ENCODE results near the gene PPM1M. TPM values are rescaled to one million over a fixed set of nuclear protein-coding genes. Genes with fewer than 3 reads are reported as not detected.
A peak's percentile ranks its signal among the peaks of the same experiment; 100 is the strongest.

Gene PPM1M
- total RNA-seq, 6 experiments from 2014 or later = 2.8 to 7.1 (median 4.5) TPM

DNA sequence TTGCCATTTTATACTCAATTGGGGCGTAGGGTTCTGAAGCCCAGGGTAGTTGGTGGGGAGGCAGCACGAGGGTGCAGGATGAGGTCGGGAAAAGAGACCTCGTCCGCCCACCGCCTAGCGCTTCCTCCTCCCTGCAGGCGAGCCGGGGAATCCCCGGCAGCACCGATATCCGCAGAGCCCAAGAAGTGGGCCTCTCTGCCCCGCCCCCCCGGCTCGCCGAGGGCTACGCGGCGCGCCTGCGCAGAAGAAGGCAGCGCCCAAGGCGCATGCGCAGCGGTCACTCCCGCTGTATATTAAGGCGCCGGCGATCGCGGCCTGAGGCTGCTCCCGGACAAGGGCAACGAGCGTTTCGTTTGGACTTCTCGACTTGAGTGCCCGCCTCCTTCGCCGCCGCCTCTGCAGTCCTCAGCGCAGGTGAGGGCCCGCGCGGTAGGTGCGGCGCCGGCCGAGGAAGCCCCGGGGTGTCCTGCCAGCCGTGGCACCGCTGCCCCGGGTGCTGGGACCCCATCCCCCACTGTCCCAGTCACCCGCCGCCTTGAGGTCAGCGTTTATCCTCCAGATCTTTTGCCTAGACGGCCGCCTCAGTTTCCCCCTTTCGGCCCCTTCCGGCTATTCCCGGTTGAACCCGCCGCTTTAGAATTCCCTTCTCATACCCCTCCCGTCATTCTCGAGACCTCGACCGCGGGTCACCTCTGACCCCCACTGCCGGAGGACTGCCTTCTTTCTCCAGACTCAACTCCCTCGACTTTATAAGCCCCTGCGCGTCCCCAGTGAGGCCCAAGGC is 47.5 kb upstream of the PPM1M start, which contains the start of gene ALAS1:
TSS of gene ALAS1 (plus strand) at position 319 of the 784 bp plus-strand sequence. CDS start 1,082 bp downstream, outside the sequence.
- Histone ChIP-seq H3K36me3 (peaks cover 0 to 43% (median 10%) of the 10 kb centered on the region in 4 donors), H3K4me1 (peaks cover 0 to 44% (median 10%) of the 10 kb centered on the region in 4 donors), H3K27ac (peak within 1 kb of the TSS; percentile 94 to 99 (median 98)), H3K4me3 (peak within 1 kb of the TSS; percentile 86 to 97 (median 92)), H3K9me3 (no peaks in the 10 kb centered on the region), H3K27me3 (no peaks in the 10 kb centered on the region)
- TF ChIP-seq, protein P1, sequence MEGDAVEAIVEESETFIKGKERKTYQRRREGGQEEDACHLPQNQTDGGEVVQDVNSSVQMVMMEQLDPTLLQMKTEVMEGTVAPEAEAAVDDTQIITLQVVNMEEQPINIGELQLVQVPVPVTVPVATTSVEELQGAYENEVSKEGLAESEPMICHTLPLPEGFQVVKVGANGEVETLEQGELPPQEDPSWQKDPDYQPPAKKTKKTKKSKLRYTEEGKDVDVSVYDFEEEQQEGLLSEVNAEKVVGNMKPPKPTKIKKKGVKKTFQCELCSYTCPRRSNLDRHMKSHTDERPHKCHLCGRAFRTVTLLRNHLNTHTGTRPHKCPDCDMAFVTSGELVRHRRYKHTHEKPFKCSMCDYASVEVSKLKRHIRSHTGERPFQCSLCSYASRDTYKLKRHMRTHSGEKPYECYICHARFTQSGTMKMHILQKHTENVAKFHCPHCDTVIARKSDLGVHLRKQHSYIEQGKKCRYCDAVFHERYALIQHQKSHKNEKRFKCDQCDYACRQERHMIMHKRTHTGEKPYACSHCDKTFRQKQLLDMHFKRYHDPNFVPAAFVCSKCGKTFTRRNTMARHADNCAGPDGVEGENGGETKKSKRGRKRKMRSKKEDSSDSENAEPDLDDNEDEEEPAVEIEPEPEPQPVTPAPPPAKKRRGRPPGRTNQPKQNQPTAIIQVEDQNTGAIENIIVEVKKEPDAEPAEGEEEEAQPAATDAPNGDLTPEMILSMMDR (IDR thresholded peaks at IDR 0.05) = peak in 1 of 4 donors; percentile 22
- TF ChIP-seq POLR2A (IDR thresholded peaks at IDR 0.05) = peak; percentile 99
- WGBS (ENCODE audit: insufficient coverage, low coverage, low lambda C conversion rate, missing lambda C conversion rate) = under 1% methylated on average over 28 of the region's 71 CpGs
- DNase-seq (peak; percentile 93 to 95 (median 93)), ATAC-seq (peak; percentile 68 to 79 (median 74))
- intact Hi-C loops (cut with DNase I) = no loop called here

DNA sequence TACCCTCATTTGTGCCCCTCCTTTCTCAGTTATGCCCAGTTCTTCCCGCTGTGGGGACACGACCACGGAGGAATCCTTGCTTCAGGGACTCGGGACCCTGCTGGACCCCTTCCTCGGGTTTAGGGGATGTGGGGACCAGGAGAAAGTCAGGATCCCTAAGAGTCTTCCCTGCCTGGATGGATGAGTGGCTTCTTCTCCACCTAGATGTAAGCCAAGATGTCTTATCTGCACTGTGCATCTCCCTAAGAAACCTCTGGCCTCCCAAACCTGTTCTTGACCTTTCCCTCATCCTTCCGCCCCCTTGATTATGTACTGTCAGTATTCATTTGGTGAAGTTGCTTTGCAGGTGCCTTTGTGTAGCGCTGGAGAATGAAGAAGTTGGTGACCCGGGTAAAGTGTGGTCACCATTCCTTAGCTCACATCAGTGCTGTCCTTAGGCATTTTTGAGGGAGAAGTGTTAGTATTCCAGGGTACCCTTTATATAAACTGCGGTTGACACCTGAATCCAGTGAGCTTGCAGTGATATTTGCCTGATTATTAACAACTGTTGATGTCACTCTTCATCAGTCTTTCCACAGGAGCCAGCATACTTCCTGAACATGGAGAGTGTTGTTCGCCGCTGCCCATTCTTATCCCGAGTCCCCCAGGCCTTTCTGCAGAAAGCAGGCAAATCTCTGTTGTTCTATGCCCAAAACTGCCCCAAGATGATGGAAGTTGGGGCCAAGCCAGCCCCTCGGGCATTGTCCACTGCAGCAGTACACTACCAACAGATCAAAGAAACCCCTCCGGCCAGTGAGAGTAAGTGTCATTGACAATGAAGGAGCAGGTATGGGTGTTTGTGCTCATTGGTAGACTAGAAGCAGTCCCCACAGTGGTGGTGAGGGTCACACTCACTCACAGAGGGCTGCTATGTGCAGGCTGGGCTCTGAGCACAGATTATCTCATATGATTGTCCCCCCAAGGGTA is 46.6 kb upstream of the PPM1M start:
- WGBS (ENCODE audit: insufficient coverage, low coverage, low lambda C conversion rate, missing lambda C conversion rate) = 10% methylated on average over 11 of the region's 14 CpGs
- DNase-seq = peak in 1 of 3 donors; percentile 53
- TF ChIP-seq, protein P1 (IDR thresholded peaks at IDR 0.05) = no peak
- TF ChIP-seq POLR2A (IDR thresholded peaks at IDR 0.05) = no peak
- ATAC-seq = peak; percentile 1 to 12 (median 3)
- Histone ChIP-seq H3K4me1 (peaks cover 0 to 52% (median 14%) of the 10 kb centered on the region in 4 donors), H3K27me3 (no peaks in the 10 kb centered on the region), H3K27ac (peak overlapping the region; percentile 94 to 99 (median 98)), H3K4me3 (peak overlapping the region; percentile 86 to 97 (median 92)), H3K9me3 (no peaks in the 10 kb centered on the region), H3K36me3 (peaks cover 0 to 52% (median 15%) of the 10 kb centered on the region in 4 donors)
- intact Hi-C loops (cut with DNase I) = no loop called here

DNA sequence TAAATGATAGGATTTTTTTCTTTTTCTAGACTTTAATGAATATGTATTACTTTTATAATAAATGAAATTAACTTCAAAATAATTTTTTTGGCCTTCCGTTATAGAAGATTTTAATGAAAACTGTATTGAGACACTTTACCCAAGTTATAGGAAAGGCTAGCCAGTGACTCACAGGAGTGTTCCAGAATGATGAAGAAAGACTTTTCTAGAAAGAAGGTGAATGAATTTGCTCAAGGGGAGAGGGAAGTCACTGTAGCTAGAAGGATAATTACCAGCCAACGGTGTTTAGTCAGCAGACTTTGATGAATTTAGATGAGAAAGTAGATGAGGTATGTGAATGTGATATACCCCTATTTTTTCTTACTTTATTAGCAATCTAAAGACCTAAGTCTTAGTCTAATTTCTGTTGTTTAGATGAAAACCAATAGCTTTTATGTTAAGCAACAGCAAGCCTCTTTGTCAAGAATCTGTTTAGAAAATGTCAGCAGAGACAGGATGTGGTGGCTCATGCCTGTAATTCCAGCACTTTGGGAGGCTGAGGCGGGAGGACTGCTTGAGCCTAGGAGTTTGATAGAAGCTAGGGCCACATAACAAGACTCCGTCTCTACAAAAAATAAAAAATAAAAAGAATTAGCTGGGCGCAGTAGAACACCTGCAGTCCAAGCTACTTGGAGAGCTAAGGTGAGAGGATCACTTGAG is 44.4 kb upstream of the PPM1M start:
- peak overlapping the region; percentile 41 to 99 (median 98) for H3K27ac ChIP-seq

More for the DNA sequence above, 44.4 kb upstream of the PPM1M start:
- DNase-seq (peak in 1 of 3 donors; percentile 15), ATAC-seq (no peak)
- peaks cover 0 to 58% (median 23%) of the 10 kb centered on the region in 4 donors for H3K4me1 ChIP-seq
- H3K36me3 ChIP-seq = peaks cover 4 to 74% (median 25%) of the 10 kb centered on the region in 4 donors
- H3K4me3 ChIP-seq = peak overlapping the region in 2 of 3 donors; percentile 86 to 92
- 51% methylated on average over 5 of the region's 5 CpGs for WGBS (ENCODE audit: insufficient coverage, low coverage, low lambda C conversion rate, missing lambda C conversion rate)
- no peak for TF ChIP-seq POLR2A (IDR thresholded peaks at IDR 0.05)
- TF ChIP-seq, protein P1 (IDR thresholded peaks at IDR 0.05) = no peak
- no peaks in the 10 kb centered on the region for H3K9me3 ChIP-seq
- no peaks in the 10 kb centered on the region for H3K27me3 ChIP-seq
- intact Hi-C loops (cut with DNase I) = no loop called here

All from right lobe of liver (tissue), 6 donors.